GM12878 (cell line): ENCODE measurements around the gene B9D1. TPM values are rescaled to one million over a fixed set of nuclear protein-coding genes. Genes with fewer than 3 reads are reported as not detected.
A peak's percentile ranks its signal among the peaks of the same experiment; 100 is the strongest.

Source experiments
- ATAC-seq: fragments of 200-7000 bp; cut with Tn5 transposase; 3 replicates; pipeline ENCODE4 v1.9.1; 2020; ENCODE audit warnings: mild to moderate bottlenecking, moderate library complexity
- BruUV-seq: library from RNA; stranded (reverse); fragments of 400-500 nt; replicated peaks from 2 replicates; lab custom pipeline; 2021; lab: Mats Ljungman, UMichigan
- CTCF ChIA-PET: fragments of 300-600 bp; sonication (Branson Sonifier 250); formaldehyde crosslinking; extraction: SDS; loops from one replicate; lab custom pipeline; 2021; ENCODE audit warnings: inconsistent platforms; lab: Yijun Ruan, JAX
- POLR2A ChIA-PET: fragments of 350-600 bp; formaldehyde crosslinking; extraction: SDS; loops from one replicate; lab custom pipeline; 2021; ENCODE audit warnings: inconsistent platforms; lab: Charles Lee
- RAD21 ChIA-PET: fragments of 300-600 bp; sonication (Branson Sonifier 250); formaldehyde crosslinking; loops from one replicate; lab custom pipeline; 2023; ENCODE audit warnings: antibody characterized with exemption; ENCODE audit not compliant: unreplicated experiment; lab: Charles Lee
- SMC1A ChIA-PET: fragments of 300-600 bp; sonication (Branson Sonifier 250); formaldehyde crosslinking; loops from one replicate; lab custom pipeline; 2023; ENCODE audit not compliant: unreplicated experiment, uncharacterized antibody; lab: Charles Lee
- DNase-seq: peaks from one replicate; pipeline ENCODE4 v3.0.0-alpha.2; 2011; ENCODE audit warnings: low read depth, low spot score
- FAIRE-seq: peaks from 3 replicates; lab custom pipeline; 2011; peaks lifted over from hg19 to GRCh38; lab: Jason Lieb, UNC
- H2AFZ ChIP-seq: 2 replicates; pipeline ENCODE4 v1.6.0; 2011; ENCODE audit warnings: low read depth, low read length, control low read depth; ENCODE audit not compliant: control insufficient read depth
- H3K27ac ChIP-seq: 2 replicates; pipeline ENCODE4 v1.5.1; 2011; ENCODE audit warnings: control low read depth; ENCODE audit not compliant: control insufficient read depth, insufficient read depth
- H3K27me3 ChIP-seq, 2 experiments: replicated peaks in 1 of 2; 2 replicates each; pipeline versions ENCODE4 v1.6.0 to v1.6.1; 2011; ENCODE audit warnings: low read length in 1 of 2; ENCODE audit not compliant: control insufficient read depth in 2 of 2, insufficient read depth in 2 of 2
- H3K36me3 ChIP-seq, 2 experiments: 2 replicates each; pipeline ENCODE4 v1.5.1; 2011; ENCODE audit warnings: low read length in 1 of 2; ENCODE audit not compliant: control insufficient read depth in 2 of 2, insufficient read depth in 2 of 2
- H3K4me1 ChIP-seq: 2 replicates; pipeline ENCODE4 v1.6.1; 2011; ENCODE audit warnings: mild to moderate bottlenecking, low read length, moderate library complexity, mixed read lengths; ENCODE audit not compliant: control insufficient read depth, insufficient read depth
- H3K4me2 ChIP-seq: 2 replicates; pipeline ENCODE4 v1.6.0; 2011; ENCODE audit warnings: control low read depth; ENCODE audit not compliant: control insufficient read depth, insufficient read depth
- H3K4me3 ChIP-seq: fragments of 200-600 bp; sonication (generic); 2 replicates; pipeline ENCODE4 v1.5.1; 2016
- H3K79me2 ChIP-seq: 2 replicates; pipeline ENCODE4 v1.6.0; 2011; ENCODE audit warnings: low read length; ENCODE audit not compliant: control insufficient read depth, insufficient read depth
- H3K9ac ChIP-seq: 2 replicates; pipeline ENCODE4 v1.8.0; 2011; ENCODE audit warnings: low read length, control low read depth, mixed read lengths; ENCODE audit not compliant: control insufficient read depth, insufficient read depth
- H3K9me3 ChIP-seq: replicated peaks from 3 replicates; pipeline ENCODE4 v1.5.1; 2011; ENCODE audit warnings: mild to moderate bottlenecking, low read length; ENCODE audit not compliant: control insufficient read depth, insufficient read depth
- H4K20me1 ChIP-seq: 2 replicates; pipeline ENCODE4 v1.6.0; 2011; ENCODE audit not compliant: control insufficient read depth, insufficient read depth
- BCL11A ChIP-seq: IDR thresholded peaks from 2 replicates; pipeline ENCODE4 v1.6.1; 2011; ENCODE audit warnings: low read depth, low read length
- BRCA1 ChIP-seq: IDR thresholded peaks from 2 replicates; pipeline ENCODE4 v1.6.1; 2011; ENCODE audit warnings: low read depth, low read length, improper control_type of control experiment
- CBFB ChIP-seq: IDR thresholded peaks from 2 replicates; pipeline ENCODE4 v1.6.1; 2016; ENCODE audit warnings: antibody characterized with exemption, low read depth
- CEBPB ChIP-seq, 2 experiments: fragments of 150-350 bp in 1 of 2; IDR thresholded peaks; 2 replicates each; pipeline ENCODE4 v1.6.1; 2012 to 2014; ENCODE audit warnings: low read depth in 2 of 2, low read length in 2 of 2, borderline replicate concordance in 1 of 2, inconsistent platforms in 1 of 2
- DPF2 ChIP-seq: fragments of 450-650 bp; IDR thresholded peaks from 2 replicates; pipeline ENCODE4 v1.6.1; 2017; ENCODE audit warnings: mild to moderate bottlenecking
- HDGF ChIP-seq: fragments of 450-650 bp; IDR thresholded peaks from 2 replicates; pipeline ENCODE4 v1.6.1; 2016; ENCODE audit warnings: antibody characterized with exemption
- MEF2B ChIP-seq: fragments of 450-650 bp; IDR thresholded peaks from 2 replicates; pipeline ENCODE4 v1.6.1; 2018; ENCODE audit warnings: mild to moderate bottlenecking, moderate library complexity; ENCODE audit not compliant: partially characterized antibody, poor library complexity, severe bottlenecking
- NR2C2 ChIP-seq: IDR thresholded peaks from 2 replicates; pipeline ENCODE4 v1.6.1; 2011; ENCODE audit warnings: borderline replicate concordance, low read depth; ENCODE audit not compliant: control insufficient read depth, insufficient read length
- PML ChIP-seq: IDR thresholded peaks from 2 replicates; pipeline ENCODE4 v1.6.1; 2012; ENCODE audit warnings: low read length, inconsistent platforms
- POU2F2 ChIP-seq: IDR thresholded peaks from 3 replicates; pipeline ENCODE4 v1.6.1; 2011; ENCODE audit warnings: low read depth, mild to moderate bottlenecking, low read length, borderline replicate concordance
- RBBP5 ChIP-seq: fragments of 200-600 bp; sonication (generic); conservative IDR thresholded peaks from 2 replicates; pipeline ENCODE4 v1.6.1; 2016
- SMARCA5 ChIP-seq: fragments of 450-650 bp; IDR thresholded peaks from 2 replicates; pipeline ENCODE4 v1.6.1; 2017; ENCODE audit warnings: mild to moderate bottlenecking
- SP1 ChIP-seq: IDR thresholded peaks from one replicate; pipeline ENCODE4 v1.6.1; 2011; ENCODE audit warnings: low read depth, low read length
- STAT3 ChIP-seq: IDR thresholded peaks from 2 replicates; pipeline ENCODE4 v1.6.1; 2011; ENCODE audit warnings: low read depth, low read length, improper control_type of control experiment
- TBL1XR1 ChIP-seq: IDR thresholded peaks from 2 replicates; pipeline ENCODE4 v1.6.1; 2012; ENCODE audit warnings: low read depth, low read length, improper control_type of control experiment
- TCF12 ChIP-seq: IDR thresholded peaks from 2 replicates; pipeline ENCODE4 v1.6.1; 2011; ENCODE audit warnings: low read depth, mild to moderate bottlenecking, low read length
- WGBS: methylation state at CpG from one replicate; pipeline ENCODE4 v1.1.6; 2016; ENCODE audit warnings: low lambda C conversion rate; ENCODE audit not compliant: insufficient replicate concordance, insufficient coverage; ENCODE audit errors: missing lambda C conversion rate; 5-methylcytosine and 5-hydroxymethylcytosine counted together
- in situ Hi-C: fragments of 300-500 bp; cut with MboI; formaldehyde crosslinking; loops from 9 replicates; pipeline ENCODE4 v1.14.3; 2018; ENCODE audit warnings: mixed read lengths
- intact Hi-C: fragments of 100-400 bp; cut with micrococcal nuclease; formaldehyde crosslinking; loops from one replicate; pipeline ENCODE4 v1.14.2; 2022; ENCODE audit not compliant: unreplicated experiment
- polyA plus RNA-seq, 11 experiments: library from polyadenylated mRNA; depleted of rRNA in 4 of 11; unstranded in 6 of 11; stranded (reverse) in 5 of 11; fragments of >200 nt; fragmentation: Nextera tagmentation in 4 of 11; fragmentation: Illumina TruSeq in 1 of 11; extraction: Ambion mirVana in 4 of 11; extraction: Trizol in 1 of 11; gene quantifications; 1 replicate in 1 of 11; 2 replicates in 10 of 11; pipeline versions ENCODE4 v1.2.1 to v1.2.3, GENCODE V29; 2011 to 2016; ENCODE audit warnings: inconsistent platforms in 2 of 11, missing spikeins in 2 of 11, low read depth in 1 of 11
- total RNA-seq, 4 experiments: library from RNA; depleted of rRNA in 3 of 4; stranded (reverse); fragments of >200 nt in 3 of 4; fragmentation: Illumina TruSeq in 1 of 4; extraction: Trizol in 1 of 4; gene quantifications; 2 replicates each; pipeline versions ENCODE4 v1.2.1 to v1.2.3, GENCODE V29; 2013 to 2021
- TF ChIP-seq, protein P1 (sequence below): fragments of 450-650 bp; formaldehyde crosslinking; IDR thresholded peaks from 2 replicates; pipeline ENCODE4 v1.5.0; 2022; ENCODE audit warnings: mild to moderate bottlenecking, missing genetic modification characterization
- TF ChIP-seq, protein P2 (sequence below): fragments of 450-650 bp; IDR thresholded peaks from 2 replicates; pipeline ENCODE4 v1.6.1; 2017; ENCODE audit warnings: low read depth, mild to moderate bottlenecking, moderate library complexity
- TF ChIP-seq, protein P3 (sequence below), 3 experiments: IDR thresholded peaks in 2 of 3; conservative IDR thresholded peaks in 1 of 3; 2 replicates each; pipeline ENCODE4 v1.5.1; 2011; ENCODE audit warnings: low read depth in 3 of 3, low read length in 3 of 3, mild to moderate bottlenecking in 3 of 3, control low read depth in 2 of 3, moderate library complexity in 2 of 3, inconsistent platforms in 1 of 3, mixed read lengths in 1 of 3; ENCODE audit not compliant: control insufficient read depth in 2 of 3, insufficient read depth in 1 of 3; ENCODE audit errors: extremely low read depth in 1 of 3

Gene B9D1
- total and polyA plus RNA-seq, 10 of the 15 experiments (the other 5 are each of a cell fraction or from before 2014, with no cell fraction given) = 5.9 to 18.3 (median 9.8) TPM

DNA sequence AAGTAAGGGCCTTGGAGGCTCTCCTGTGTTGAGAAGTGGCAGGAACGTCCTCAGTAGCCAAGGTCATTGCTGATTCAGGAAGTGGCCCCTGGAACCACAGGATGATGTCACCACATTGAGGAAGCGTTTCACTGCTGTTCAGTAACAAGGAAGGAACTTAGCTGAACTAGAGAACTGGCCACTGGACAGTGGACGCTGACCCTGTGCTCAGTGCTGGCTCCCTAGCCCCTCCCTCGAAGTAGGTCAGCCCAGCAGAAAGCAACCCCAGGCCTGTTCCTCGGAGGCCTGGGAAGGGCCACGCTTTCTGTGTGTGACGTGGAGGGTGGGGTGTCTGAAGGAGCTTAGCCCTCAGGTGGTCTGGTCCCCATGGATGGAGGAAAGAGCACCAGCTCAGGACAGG lies 58.3 kb downstream of the B9D1 start:
- Histone ChIP-seq H3K27me3 (no peaks in the 10 kb centered on the region), H3K36me3 (no peaks in the 10 kb centered on the region), H3K4me2 (no peak overlapping the region), H3K4me3 (no peak overlapping the region), H2AFZ (no peak overlapping the region), H3K79me2 (no peaks in the 10 kb centered on the region), H3K9ac (no peak overlapping the region), H3K27ac (no peak overlapping the region), H3K9me3 (no peaks in the 10 kb centered on the region), H4K20me1 (peaks cover 3% of the 10 kb centered on the region; the same call in 1 of the 2 replicates), H3K4me1 (peaks cover 42% of the 10 kb centered on the region)
- ATAC-seq (peak; percentile 17), DNase-seq (no peak), FAIRE-seq (peak; percentile 54)
- no TSS peak for BruUV-seq
- intact Hi-C loops (no loop called here), in situ Hi-C loops (no loop called here)
- RAD21 ChIA-PET = no interaction called here
- POLR2A ChIA-PET = no interaction called here
- CTCF ChIA-PET = no interaction called here
- SMC1A ChIA-PET = no interaction called here
- 55% methylated on average over 7 of the region's 7 CpGs for WGBS
- TF ChIP-seq NR2C2 (no peak), MEF2B (no peak), SMARCA5 (no peak), SP1 (no peak), BRCA1 (no peak), TBL1XR1 (no peak), CBFB (no peak), POU2F2 (no peak), RBBP5 (no peak), DPF2 (peak; percentile 34; the same call in 1 of the 2 replicates), STAT3 (no peak), CEBPB (IDR thresholded peaks at IDR 0.05; ENCODE audit: borderline replicate concordance in 1 of 2, low read depth in 2 of 2, low read length in 2 of 2) (no peak), HDGF (no peak), BCL11A (0 out of 2 replicates have a peak, but pooled peaks have one; percentile 11), PML (no peak), TCF12 (no peak)
- TF ChIP-seq, protein P1, sequence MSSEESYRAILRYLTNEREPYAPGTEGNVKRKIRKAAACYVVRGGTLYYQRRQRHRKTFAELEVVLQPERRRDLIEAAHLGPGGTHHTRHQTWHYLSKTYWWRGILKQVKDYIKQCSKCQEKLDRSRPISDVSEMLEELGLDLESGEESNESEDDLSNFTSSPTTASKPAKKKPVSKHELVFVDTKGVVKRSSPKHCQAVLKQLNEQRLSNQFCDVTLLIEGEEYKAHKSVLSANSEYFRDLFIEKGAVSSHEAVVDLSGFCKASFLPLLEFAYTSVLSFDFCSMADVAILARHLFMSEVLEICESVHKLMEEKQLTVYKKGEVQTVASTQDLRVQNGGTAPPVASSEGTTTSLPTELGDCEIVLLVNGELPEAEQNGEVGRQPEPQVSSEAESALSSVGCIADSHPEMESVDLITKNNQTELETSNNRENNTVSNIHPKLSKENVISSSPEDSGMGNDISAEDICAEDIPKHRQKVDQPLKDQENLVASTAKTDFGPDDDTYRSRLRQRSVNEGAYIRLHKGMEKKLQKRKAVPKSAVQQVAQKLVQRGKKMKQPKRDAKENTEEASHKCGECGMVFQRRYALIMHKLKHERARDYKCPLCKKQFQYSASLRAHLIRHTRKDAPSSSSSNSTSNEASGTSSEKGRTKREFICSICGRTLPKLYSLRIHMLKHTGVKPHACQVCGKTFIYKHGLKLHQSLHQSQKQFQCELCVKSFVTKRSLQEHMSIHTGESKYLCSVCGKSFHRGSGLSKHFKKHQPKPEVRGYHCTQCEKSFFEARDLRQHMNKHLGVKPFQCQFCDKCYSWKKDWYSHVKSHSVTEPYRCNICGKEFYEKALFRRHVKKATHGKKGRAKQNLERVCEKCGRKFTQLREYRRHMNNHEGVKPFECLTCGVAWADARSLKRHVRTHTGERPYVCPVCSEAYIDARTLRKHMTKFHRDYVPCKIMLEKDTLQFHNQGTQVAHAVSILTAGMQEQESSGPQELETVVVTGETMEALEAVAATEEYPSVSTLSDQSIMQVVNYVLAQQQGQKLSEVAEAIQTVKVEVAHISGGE (CRISPR knock-in tag) = no peak
- TF ChIP-seq, protein P2, sequence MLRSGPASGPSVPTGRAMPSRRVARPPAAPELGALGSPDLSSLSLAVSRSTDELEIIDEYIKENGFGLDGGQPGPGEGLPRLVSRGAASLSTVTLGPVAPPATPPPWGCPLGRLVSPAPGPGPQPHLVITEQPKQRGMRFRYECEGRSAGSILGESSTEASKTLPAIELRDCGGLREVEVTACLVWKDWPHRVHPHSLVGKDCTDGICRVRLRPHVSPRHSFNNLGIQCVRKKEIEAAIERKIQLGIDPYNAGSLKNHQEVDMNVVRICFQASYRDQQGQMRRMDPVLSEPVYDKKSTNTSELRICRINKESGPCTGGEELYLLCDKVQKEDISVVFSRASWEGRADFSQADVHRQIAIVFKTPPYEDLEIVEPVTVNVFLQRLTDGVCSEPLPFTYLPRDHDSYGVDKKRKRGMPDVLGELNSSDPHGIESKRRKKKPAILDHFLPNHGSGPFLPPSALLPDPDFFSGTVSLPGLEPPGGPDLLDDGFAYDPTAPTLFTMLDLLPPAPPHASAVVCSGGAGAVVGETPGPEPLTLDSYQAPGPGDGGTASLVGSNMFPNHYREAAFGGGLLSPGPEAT = no peak
- TF ChIP-seq, protein P3, sequence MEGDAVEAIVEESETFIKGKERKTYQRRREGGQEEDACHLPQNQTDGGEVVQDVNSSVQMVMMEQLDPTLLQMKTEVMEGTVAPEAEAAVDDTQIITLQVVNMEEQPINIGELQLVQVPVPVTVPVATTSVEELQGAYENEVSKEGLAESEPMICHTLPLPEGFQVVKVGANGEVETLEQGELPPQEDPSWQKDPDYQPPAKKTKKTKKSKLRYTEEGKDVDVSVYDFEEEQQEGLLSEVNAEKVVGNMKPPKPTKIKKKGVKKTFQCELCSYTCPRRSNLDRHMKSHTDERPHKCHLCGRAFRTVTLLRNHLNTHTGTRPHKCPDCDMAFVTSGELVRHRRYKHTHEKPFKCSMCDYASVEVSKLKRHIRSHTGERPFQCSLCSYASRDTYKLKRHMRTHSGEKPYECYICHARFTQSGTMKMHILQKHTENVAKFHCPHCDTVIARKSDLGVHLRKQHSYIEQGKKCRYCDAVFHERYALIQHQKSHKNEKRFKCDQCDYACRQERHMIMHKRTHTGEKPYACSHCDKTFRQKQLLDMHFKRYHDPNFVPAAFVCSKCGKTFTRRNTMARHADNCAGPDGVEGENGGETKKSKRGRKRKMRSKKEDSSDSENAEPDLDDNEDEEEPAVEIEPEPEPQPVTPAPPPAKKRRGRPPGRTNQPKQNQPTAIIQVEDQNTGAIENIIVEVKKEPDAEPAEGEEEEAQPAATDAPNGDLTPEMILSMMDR (IDR thresholded peaks at IDR 0.05 in 2 of 3, conservative IDR thresholded peaks at IDR 0.05 in 1 of 3; ENCODE audit: control insufficient read depth in 2 of 3, extremely low read depth in 1 of 3, insufficient read depth in 1 of 3, low read depth in 3 of 3, low read length in 3 of 3) = no peak
